ENCODE measurements around the gene SS18L1.

The SS18L1 gene

GRCh38 chr20:62225820-62226635 is 82.5 kb downstream of the SS18L1 start:
- TF ChIP-seq GATA3 (IDR thresholded peaks at IDR 0.05; ENCODE audit: low read depth, low read length), result no peak
- no peak for TF ChIP-seq GATA2 (IDR thresholded peaks at IDR 0.05; ENCODE audit: low read depth, low read length)

GRCh38 chr20:62226707-62227590 is 83.4 kb downstream of the SS18L1 start:
- TF ChIP-seq GATA2 (IDR thresholded peaks at IDR 0.05; ENCODE audit: low read depth, low read length) (no peak), GATA3 (IDR thresholded peaks at IDR 0.05; ENCODE audit: low read depth, low read length) (no peak)

DNA sequence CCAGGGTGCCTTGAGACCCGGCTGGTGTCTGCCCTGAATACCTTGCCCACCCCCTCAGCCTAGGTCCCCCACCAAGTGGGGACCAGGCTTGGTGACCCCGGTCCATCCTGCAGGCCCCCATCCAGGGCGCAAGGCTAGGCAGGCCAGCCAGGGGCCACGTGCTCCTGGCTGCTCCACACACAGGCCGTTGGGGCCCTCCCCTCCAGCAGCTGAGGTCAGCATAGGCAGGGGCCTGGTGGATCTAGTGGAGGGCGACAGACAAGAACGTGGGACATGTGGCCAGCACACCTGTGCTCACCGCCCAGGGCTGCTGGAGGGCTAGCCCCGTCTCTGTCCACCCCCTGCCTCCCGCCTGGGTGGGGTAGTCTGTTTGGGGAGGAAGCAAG is 84.0 kb downstream of the SS18L1 start:
- TF ChIP-seq GATA3 (IDR thresholded peaks at IDR 0.05; ENCODE audit: low read depth, low read length), result no peak
- no peak for TF ChIP-seq GATA2 (IDR thresholded peaks at IDR 0.05; ENCODE audit: low read depth, low read length)

- TF ChIP-seq GATA3 (IDR thresholded peaks at IDR 0.05; ENCODE audit: low read depth, low read length), result no peak
- no peak for TF ChIP-seq GATA2 (IDR thresholded peaks at IDR 0.05; ENCODE audit: low read depth, low read length)
Measured at GRCh38 chr20:62227977-62228958, 84.7 kb downstream of the SS18L1 start.

GRCh38 chr20:62228982-62229545 is 85.5 kb downstream of the SS18L1 start:
- TF ChIP-seq GATA2 (IDR thresholded peaks at IDR 0.05; ENCODE audit: low read depth, low read length), result no peak
- no peak for TF ChIP-seq GATA3 (IDR thresholded peaks at IDR 0.05; ENCODE audit: low read depth, low read length)

DNA sequence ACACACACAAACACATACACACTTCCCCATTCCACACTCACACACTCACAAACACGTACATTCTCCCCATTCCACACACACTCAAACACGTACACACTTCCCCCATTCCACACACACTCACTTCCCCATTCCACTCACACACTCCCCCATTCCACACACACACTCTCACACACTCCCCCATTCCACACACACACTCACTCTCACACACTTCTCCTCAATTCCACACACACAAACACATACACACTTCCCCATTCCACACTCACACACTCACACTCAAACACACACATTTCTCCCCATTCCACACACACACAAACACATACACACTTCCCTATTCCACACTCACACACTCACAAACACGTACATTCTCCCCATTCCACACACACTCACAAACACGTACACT is 86.1 kb downstream of the SS18L1 start:
- TF ChIP-seq GATA2 (IDR thresholded peaks at IDR 0.05; ENCODE audit: low read depth, low read length) (no peak), GATA3 (IDR thresholded peaks at IDR 0.05; ENCODE audit: low read depth, low read length) (no peak)

DNA sequence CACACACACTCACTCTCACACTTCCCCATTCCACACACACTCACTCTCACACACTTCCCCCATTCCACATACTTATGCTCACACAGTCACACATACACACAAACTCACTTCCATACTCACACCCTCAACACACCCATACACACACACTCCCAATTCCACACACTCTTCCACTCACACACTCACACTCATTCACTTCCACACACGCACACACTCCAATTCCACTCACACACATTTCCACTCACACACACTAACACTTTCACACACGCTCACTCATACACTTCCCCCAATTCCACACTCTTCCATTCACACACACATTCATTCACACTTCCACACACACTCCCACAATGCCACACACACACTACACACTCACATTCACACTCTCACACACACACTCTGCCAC is 86.7 kb downstream of the SS18L1 start:
- no peak for TF ChIP-seq GATA2 (IDR thresholded peaks at IDR 0.05; ENCODE audit: low read depth, low read length)
- TF ChIP-seq GATA3 (IDR thresholded peaks at IDR 0.05; ENCODE audit: low read depth, low read length), result no peak

DNA sequence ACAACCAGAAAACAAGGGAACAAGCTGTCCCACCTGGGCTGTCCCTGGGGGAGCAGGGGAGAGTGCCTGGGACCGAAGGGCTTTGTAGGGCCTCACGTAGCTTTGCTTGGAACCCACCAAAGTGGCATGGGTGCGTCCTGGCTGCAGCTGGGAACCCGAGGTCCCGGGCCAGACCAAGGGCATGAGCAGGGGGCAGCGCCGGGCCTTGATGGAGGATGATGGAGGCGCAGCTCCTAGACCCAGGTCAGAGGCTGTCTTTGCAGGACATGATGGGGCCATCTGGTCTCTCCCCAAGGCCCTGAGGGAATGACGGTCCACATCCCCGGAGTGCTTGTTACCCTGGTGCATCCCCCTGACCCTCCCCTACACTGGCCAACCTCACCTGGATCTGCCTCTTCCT is 87.1 kb downstream of the SS18L1 start:
- TF ChIP-seq GATA2 (IDR thresholded peaks at IDR 0.05; ENCODE audit: low read depth, low read length), result no peak

GRCh38 chr20:62231292-62231691 is 87.7 kb downstream of the SS18L1 start:
- TF ChIP-seq GATA3 (IDR thresholded peaks at IDR 0.05; ENCODE audit: low read depth, low read length) (no peak), GATA2 (IDR thresholded peaks at IDR 0.05; ENCODE audit: low read depth, low read length) (no peak)
